Measurements from ENCODE around the gene OGFRL1.

The OGFRL1 gene

GRCh38 chr6:71292001-71292400 lies 3.4 kb downstream of the OGFRL1 start:
- peak overlapping the region; percentile 8; the same call in 1 of the 2 replicates for H3K4me2 ChIP-seq
- H3K36me3 ChIP-seq (ENCODE audit: insufficient read depth): no peaks in the 10 kb centered on the region
- no peak overlapping the region for H3K9ac ChIP-seq
- H3K27me3 ChIP-seq (ENCODE audit: insufficient read depth, low read depth): no peaks in the 10 kb centered on the region
- H4K20me1 ChIP-seq (ENCODE audit: insufficient read depth): no peaks in the 10 kb centered on the region
- H3K79me2 ChIP-seq (ENCODE audit: insufficient read depth, low read depth): peaks cover 44% of the 10 kb centered on the region
- TF ChIP-seq, protein P1, sequence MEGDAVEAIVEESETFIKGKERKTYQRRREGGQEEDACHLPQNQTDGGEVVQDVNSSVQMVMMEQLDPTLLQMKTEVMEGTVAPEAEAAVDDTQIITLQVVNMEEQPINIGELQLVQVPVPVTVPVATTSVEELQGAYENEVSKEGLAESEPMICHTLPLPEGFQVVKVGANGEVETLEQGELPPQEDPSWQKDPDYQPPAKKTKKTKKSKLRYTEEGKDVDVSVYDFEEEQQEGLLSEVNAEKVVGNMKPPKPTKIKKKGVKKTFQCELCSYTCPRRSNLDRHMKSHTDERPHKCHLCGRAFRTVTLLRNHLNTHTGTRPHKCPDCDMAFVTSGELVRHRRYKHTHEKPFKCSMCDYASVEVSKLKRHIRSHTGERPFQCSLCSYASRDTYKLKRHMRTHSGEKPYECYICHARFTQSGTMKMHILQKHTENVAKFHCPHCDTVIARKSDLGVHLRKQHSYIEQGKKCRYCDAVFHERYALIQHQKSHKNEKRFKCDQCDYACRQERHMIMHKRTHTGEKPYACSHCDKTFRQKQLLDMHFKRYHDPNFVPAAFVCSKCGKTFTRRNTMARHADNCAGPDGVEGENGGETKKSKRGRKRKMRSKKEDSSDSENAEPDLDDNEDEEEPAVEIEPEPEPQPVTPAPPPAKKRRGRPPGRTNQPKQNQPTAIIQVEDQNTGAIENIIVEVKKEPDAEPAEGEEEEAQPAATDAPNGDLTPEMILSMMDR (conservative IDR thresholded peaks at IDR 0.05; ENCODE audit: low read depth, low read length): no peak
- no peak overlapping the region for H3K27ac ChIP-seq
- peaks cover 36% of the 10 kb centered on the region for H3K4me1 ChIP-seq (ENCODE audit: low read depth, poor library complexity, severe bottlenecking)
- H3K4me3 ChIP-seq (IDR thresholded peaks at IDR 0.05; ENCODE audit: insufficient read depth, low read depth, low read length): no peak overlapping the region
- H2AFZ ChIP-seq (ENCODE audit: low read depth): no peak overlapping the region

GRCh38 chr6:71294121-71294523 lies 5.5 kb downstream of the OGFRL1 start:
- Histone ChIP-seq H3K9ac (no peak overlapping the region), H3K4me1 (ENCODE audit: low read depth, poor library complexity, severe bottlenecking) (peaks cover 31% of the 10 kb centered on the region), H3K4me3 (IDR thresholded peaks at IDR 0.05; ENCODE audit: insufficient read depth, low read depth, low read length) (no peak overlapping the region), H3K27ac (no peak overlapping the region), H4K20me1 (ENCODE audit: insufficient read depth) (no peaks in the 10 kb centered on the region), H3K79me2 (ENCODE audit: insufficient read depth, low read depth) (peaks cover 44% of the 10 kb centered on the region), H3K36me3 (ENCODE audit: insufficient read depth) (no peaks in the 10 kb centered on the region), H3K4me2 (no peak overlapping the region), H2AFZ (ENCODE audit: low read depth) (no peak overlapping the region), H3K27me3 (ENCODE audit: insufficient read depth, low read depth) (no peaks in the 10 kb centered on the region)
- TF ChIP-seq, protein P1 (conservative IDR thresholded peaks at IDR 0.05; ENCODE audit: low read depth, low read length): no peak

DNA sequence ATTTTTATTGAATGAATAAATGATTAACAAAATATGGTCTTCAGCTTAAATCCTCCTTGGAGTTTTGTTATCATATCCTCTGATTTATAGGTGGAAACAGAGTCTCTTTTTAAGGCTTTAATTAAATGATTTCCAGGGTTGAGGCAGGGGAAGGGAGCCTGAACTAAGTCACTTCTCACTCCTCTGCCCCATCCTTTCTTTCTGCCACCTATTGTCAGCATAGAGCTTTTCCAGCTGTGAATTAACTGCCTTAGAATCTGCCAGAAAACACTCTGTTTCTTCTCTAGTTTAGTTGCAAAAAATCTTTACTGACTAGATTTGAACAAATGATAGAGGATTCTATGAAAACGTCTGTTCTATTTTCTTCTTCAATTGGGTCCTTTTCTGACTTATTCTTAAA lies 9.8 kb downstream of the OGFRL1 start:
- Histone ChIP-seq H3K27ac (no peak overlapping the region), H3K9ac (no peak overlapping the region), H2AFZ (ENCODE audit: low read depth) (no peak overlapping the region), H3K4me3 (IDR thresholded peaks at IDR 0.05; ENCODE audit: insufficient read depth, low read depth, low read length) (no peak overlapping the region), H3K27me3 (ENCODE audit: insufficient read depth, low read depth) (no peaks in the 10 kb centered on the region), H4K20me1 (ENCODE audit: insufficient read depth) (no peaks in the 10 kb centered on the region), H3K79me2 (ENCODE audit: insufficient read depth, low read depth) (peaks cover 2% of the 10 kb centered on the region; the same call in 1 of the 2 replicates), H3K36me3 (ENCODE audit: insufficient read depth) (no peaks in the 10 kb centered on the region), H3K4me1 (ENCODE audit: low read depth, poor library complexity, severe bottlenecking) (no peaks in the 10 kb centered on the region), H3K4me2 (no peak overlapping the region)
- TF ChIP-seq, protein P1 (conservative IDR thresholded peaks at IDR 0.05; ENCODE audit: low read depth, low read length): no peak

GRCh38 chr6:71299541-71300470 lies 11.2 kb downstream of the OGFRL1 start:
- Histone ChIP-seq H2AFZ (ENCODE audit: low read depth) (no peak overlapping the region), H3K36me3 (ENCODE audit: insufficient read depth) (no peaks in the 10 kb centered on the region)

More at GRCh38 chr6:71299541-71300470, 11.2 kb downstream of the OGFRL1 start:
- Histone ChIP-seq H3K79me2 (ENCODE audit: insufficient read depth, low read depth) (no peaks in the 10 kb centered on the region), H3K4me2 (no peak overlapping the region), H3K9ac (no peak overlapping the region), H3K27me3 (ENCODE audit: insufficient read depth, low read depth) (no peaks in the 10 kb centered on the region), H3K27ac (no peak overlapping the region), H4K20me1 (ENCODE audit: insufficient read depth) (no peaks in the 10 kb centered on the region), H3K4me3 (IDR thresholded peaks at IDR 0.05; ENCODE audit: insufficient read depth, low read depth, low read length) (no peak overlapping the region), H3K4me1 (ENCODE audit: low read depth, poor library complexity, severe bottlenecking) (no peaks in the 10 kb centered on the region)
- TF ChIP-seq, protein P1 (conservative IDR thresholded peaks at IDR 0.05; ENCODE audit: low read depth, low read length): no peak

Measured in KMS-11 (cell line).